OCI-M2 (cell line): ENCODE data around the gene SNX27.

Experiments
- DNase-seq: peaks from one replicate; lab custom pipeline; 2025; ENCODE audit not compliant: unreplicated experiment; lab: John Stamatoyannopoulos, UW

SNX27 gene

DNA sequence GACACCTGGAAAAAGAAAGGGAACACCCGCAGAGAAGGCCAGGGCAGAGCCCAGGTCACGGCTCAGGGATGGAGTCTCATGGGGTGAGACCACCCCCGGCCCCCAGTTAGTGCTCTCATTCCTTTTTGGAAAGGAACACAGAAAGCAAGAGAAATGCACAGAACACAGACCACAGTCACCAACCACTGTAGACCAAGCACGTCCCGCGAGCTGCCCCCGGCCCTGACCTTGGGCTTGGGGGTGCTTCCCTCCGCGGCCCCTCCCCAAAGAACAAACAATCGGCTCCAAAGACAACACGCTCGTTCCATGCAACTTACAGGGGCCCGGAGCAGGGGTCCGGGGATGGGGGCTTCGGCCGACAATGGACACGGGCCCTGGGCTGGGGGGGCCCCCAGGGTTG lies 92.0 kb downstream of the SNX27 start:
- DNase-seq, result no peak

DNA sequence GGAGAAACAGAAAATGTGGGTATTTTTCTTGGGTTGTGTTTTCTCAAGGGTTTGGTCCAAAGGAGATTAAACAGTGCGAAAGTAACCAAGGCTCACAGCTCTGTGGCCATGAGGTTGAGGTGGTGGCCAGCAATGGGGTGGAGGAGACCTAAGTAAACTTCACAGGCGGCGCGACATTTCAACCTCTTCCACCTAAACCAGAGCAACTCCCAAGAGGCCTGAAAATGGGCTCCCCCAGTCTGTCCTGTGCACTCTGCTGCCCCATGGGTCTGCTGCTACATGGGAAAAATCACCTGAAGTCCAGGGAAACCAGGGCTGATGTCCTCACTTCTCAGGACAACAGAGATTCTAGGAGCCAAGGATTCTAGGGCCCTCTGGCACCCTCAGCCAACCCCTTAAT lies 92.4 kb downstream of the SNX27 start:
- no peak for DNase-seq

DNA sequence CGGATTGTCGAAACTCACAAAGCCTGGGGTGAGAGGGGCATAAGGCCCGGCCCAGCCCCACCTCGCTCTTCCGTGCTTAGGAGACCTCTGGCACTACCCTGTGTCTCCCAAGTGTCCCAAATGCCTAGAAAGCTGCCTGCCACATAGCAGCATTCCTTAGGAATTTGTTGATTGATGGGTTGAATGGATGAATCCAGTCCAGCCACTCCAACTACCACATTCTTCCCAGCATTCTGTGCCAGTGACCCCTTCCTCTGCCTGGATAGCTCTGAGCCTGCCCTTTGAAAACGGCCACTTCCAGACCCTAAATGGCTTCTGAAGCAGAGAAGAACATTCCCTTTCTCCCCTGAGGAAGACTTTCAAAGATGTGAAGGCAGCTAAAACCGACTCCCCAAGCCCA lies 93.3 kb downstream of the SNX27 start:
- DNase-seq, result no peak

DNA sequence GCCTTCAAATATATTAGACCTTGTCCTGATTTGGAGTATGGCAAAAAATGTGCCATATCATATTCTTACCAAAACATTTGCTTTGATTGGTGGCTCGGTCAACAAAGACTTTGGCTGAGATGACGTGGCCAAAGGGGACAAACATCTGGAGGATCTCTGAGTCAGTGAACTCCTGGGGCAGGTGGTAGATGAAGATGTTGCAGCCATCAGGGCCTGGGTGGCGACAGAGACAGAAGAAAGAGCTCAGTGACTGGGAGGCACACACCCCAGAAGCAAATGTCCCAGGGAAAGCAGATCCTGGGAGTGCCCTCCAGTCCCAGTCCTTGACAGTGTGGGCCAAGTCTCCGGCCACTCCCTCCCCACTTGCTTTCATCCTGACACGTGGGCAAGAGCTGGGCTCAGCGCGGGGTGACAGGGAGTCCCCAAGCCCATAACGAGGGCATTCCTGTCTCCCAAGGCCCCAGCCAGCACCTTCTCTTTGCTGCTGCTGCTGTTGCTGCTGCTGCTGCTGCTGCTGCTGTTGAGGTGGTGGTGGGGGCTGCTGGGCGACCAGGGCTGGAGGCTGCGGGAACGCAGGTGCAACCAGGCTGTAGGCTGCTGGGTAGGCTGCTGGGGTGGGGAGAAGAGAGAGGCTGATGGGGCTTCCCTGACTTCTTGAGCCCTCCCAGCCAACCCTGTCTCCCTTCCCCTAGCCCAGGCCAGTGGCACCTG lies 94.1 kb downstream of the SNX27 start:
- no peak for DNase-seq

DNA sequence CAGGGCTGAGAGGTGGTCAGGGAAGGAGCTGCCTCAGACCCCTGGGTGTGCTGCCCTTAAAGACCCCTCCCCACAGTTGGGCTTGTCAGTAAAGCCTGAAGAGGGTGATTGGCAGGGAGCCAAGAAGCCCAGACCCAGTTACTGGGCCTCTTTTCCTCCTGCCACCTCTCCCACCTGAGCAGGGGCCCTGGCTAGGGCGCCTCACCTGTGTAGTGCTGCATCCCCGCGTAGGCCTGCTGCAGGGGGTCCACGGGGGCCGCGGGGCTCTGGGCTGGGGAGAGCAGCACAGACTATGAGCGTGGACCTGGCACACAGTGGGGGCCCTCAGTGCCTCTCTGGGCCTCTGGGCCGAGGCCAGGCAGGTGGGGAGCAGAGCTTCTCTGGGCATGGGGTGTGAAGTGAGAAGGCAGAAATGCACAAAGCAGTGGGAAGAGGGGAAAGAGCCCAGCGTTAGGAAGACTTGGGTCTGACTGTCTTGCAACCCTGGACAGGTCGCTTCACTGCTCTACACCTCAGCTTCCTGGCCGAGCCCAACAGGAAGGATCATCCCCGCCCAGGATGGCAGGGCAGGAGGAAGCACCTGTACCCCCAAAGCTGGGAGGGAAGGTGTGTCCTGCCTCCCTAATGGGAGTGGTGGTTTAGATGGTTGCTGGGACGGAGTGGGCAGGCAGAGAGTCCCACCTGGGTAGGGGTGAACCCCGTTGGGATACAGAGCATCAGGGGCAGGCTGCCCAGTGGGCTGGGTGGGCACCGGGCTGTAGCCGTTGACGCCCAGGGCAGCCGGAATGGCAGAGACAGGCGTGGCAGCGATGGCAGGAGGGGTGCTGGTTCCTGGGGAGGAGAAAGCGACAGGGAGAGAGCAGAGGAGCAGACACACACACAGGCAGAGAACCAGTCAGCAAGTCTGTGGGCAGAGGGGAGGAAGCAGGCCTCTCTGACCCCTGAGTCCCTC lies 94.9 kb downstream of the SNX27 start:
- DNase-seq, result no peak

DNA sequence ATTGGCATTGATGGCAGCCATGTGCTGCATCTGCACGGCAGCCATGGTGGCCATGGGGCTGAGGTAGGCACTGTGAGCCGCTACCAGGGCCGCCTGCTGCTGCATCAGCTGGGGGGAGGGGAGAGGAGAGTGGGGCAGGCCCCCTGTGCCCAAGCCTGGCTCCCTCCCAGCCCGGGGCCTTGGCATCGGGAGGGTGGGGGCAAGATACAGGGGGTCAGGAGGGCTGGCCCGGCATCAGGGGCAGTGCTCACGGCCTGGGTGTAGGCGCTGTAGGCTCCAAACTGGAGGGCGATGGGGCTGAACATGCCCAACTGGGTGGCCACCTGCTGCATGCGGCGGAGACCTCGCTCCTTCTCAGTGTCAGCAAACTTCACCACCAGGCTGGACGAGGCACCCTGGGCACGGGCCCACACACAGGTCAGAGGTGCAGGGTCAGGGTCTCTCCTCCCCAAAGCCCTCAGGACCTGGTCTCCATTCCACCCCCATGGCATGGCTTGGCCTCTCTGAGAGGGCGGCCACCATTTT lies 95.8 kb downstream of the SNX27 start:
- DNase-seq, result no peak

DNA sequence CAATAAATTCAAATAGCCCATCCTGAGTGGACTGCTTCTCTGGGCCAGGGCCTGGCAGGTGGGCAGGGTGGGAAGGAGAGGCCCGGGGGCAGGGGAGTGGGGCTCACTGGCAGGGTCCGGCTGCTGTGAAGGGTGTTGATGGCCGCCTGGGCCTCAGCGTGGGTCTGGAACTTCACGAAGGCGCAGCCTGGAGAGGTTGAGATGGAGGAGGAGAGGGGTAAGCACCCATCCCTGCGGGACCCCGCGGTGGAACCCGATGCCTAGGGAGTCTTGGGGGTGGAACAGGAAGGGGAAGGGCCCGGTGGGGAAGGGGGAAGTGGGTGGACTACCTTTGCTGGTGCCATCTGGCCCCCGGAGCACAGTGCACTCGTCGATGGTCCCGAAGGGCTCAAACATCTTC lies 97.0 kb downstream of the SNX27 start:
- no peak for DNase-seq

DNA sequence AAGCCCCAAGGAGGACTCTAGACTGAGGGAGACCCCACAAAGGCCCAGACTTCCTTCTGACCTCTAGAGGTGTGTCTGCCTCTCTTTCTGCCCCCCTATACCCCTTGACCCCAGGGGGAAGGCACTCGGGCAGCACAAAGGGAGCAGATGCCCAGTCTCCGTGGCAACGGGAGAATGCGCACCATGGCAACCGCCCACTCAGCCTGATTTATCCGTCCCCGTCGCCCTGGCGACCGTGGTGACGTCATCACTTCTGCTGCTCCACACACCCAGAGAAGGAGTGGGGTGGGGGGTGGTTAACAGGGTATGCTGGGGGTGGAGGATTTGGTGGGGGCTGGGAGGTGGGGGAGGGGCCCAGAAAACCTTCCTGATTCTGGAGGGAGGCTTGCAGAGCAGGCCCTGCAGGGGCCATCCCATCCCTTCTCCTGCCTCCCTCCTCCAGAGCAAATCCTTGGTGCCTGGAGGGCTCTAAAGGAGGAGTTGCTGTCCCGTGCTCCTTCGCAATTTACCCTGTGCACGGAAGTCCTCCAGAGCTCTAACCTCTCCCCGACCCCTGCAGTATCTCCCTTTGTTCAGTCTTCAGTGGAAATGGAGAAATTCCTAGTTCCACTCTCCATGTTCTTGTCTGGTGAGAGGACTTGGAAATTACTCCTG lies 98.5 kb downstream of the SNX27 start:
- DNase-seq, result no peak

DNA sequence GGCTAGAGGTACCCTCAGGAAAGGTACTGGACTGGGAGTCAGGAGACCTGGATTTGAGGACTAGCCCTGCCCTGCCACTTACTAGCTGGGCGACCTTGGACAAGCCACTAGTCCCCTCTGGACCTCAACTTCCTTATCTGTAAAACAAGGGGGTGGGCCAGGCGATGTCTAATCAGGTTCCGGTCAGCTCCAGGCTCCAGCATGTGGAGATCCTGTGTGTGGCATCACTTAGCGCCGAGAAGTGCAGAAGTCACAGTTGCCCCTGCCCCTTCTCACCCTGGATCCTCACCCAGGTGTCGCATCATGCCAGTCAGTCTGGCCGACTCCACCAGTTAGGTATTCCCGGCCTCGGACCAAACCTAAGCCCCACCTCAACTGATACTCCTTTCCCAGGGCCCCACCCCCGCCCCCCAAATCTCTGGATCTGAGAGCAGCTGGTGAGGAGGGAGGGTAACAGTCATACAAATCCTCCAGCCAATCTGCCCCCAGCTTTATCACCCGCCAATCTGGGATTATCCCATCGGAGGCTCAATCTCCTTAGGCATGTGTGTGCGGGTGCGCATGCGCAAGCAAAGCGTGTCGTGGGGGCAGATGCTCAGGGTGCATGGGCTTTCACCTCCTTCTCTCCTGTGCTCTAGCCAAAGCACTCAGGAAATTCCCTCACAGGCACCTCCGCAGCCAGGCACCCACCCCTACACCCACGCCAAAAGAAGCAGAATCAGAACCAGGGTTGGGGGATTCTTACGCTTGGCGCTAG lies 99.4 kb downstream of the SNX27 start:
- DNase-seq, result no peak

DNA sequence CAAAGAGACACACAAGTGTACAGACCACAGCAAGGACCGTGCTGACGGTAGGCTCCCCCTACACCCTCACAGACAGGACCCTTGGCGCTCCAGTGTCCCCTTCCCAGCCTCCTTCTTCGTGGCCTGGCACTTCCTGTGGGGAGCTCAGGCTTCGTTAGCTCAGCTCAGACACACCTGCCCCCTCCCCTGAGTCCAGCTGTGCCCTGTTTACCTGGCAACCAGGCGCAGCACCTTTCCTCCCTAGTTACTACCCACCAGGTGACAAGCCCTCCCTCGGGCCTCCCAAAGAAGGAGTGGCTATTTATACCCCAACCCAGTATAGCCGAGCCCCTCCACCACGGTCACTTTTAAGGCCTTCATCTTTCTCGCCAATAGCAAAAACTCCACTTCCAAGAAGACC lies 100.1 kb downstream of the SNX27 start:
- no peak for DNase-seq

DNA sequence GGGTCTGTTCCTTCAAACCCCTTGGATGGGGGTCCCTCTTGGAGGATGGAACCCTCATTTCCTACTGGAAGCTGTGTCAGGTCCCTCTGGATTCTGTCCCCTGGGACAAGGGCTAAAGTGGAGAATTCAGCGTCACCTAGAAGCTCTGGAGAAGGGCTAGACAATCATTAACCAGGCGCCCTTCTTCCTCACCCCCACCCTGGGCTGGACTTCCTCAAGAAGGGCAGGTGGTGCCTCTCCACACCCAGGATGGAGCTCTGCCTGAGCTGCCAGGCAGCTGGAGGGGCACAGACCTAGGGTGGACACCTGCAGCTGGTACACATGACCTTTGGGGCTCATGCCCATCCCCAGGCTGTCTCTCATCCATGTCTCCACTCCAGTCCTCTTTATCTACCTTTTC lies 101.2 kb downstream of the SNX27 start:
- no peak for DNase-seq

DNA sequence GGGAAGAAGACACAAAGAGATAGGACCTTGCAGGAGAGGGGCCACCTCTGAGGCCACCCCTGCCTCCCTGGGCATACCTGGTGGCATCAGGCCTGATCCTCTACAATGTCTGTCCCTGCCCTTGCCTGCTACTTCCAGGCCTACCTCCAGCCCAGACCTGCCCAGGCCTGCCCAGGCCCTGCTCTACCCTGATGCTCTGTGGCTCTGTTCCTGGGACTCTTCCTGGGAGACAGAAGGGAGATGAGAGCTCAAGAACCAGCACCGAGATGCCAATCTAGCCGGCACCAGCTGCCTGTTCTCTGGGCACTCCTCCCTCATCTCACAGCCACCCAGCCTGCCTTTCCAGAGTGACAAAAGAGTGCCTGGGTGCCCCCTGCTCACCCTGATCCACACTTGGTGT lies 102.0 kb downstream of the SNX27 start:
- DNase-seq, result no peak

DNA sequence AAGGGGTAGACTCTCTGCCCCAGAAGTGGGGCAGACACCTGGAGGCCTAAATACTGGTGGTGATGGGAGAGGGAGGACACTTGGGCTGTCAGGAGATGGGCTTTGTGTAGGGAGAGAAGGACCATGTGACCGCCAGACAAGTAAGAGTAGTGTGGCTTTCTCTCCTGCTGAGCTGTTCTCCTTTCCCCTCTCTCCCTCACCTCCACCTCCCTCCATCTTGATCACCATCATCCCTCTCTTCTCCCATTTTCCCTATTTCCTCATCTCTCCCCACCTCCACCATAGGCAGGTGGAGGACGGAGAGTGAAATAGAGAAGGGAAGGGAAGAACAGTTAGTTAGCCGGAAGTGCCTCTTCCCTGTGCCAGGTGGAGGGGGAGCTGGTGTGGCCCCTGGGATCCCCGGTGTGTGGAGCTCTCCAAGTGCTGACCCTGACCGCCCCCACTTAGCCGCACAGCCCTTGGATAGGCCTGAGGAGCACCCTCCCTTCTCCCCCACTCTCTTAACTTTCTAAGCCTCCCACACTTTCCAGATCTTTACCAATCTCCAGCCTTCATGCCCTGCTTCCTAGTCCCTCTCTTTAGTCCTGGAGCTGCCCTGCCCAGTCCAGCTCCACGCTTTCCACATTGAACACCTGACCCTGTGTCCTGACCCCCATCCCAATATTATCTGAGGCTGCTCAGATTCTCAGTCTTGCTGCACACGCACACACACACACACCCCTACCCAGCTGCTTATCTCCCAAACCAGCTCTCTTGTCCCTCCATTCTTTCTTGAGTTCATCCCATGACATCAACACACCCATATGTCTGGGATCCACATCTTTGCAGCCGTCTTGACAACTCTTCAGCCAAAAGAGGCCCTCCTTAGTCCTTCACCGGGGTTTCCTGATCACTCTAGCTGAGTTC lies 103.2 kb downstream of the SNX27 start:
- no peak for DNase-seq

DNA sequence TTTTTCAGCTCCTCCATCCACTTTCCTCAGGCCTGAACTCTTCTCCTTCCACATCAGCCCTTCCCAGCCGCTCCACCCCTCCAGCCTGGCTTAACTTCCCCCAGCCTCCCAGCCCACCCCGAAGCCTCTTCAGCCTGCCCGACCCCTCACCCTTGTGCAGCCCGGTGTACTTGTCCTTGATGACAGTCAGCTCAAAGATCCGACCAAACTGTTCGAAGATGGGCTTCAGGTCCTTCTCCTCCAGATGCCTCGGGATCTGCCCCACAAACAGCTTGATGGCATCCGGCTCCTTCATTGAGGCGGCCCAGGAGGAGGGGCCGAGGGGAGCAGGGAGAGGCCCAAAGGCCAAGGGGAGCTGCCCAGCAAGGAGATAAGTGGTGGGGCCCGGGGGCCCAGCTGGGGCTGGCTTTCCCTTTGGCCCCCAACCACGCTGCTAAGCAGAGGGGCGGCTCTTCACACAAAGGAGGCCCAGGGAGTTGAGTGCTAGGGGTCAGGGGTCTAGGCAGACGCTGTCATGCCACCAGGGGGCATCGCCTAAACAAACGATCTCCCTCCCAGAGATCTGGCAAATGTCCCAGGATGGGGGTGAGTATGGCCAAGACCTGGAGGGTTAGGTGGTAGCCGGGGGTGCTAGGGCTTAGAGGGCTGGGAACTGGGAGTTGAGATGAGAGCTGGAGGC lies 104.0 kb downstream of the SNX27 start:
- DNase-seq, result no peak

DNA sequence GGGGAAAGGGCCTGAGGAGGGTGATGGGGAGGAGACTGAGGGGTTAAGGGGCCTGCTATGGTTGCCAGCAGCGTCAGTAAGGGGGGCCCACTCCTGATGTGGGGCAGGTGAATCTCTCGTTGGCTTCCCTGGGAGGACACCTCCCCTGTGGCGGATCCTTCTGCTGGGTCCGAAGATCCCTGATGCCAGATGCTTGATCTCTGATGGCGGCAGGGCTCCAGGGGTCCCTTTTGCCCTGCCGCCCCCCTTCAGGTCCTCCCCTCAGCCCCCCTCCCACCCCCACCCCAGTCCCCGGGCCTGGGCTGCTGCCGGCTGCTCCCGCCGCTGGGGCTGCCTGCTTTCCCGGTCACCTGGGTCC lies 104.5 kb downstream of the SNX27 start:
- no peak for DNase-seq

DNA sequence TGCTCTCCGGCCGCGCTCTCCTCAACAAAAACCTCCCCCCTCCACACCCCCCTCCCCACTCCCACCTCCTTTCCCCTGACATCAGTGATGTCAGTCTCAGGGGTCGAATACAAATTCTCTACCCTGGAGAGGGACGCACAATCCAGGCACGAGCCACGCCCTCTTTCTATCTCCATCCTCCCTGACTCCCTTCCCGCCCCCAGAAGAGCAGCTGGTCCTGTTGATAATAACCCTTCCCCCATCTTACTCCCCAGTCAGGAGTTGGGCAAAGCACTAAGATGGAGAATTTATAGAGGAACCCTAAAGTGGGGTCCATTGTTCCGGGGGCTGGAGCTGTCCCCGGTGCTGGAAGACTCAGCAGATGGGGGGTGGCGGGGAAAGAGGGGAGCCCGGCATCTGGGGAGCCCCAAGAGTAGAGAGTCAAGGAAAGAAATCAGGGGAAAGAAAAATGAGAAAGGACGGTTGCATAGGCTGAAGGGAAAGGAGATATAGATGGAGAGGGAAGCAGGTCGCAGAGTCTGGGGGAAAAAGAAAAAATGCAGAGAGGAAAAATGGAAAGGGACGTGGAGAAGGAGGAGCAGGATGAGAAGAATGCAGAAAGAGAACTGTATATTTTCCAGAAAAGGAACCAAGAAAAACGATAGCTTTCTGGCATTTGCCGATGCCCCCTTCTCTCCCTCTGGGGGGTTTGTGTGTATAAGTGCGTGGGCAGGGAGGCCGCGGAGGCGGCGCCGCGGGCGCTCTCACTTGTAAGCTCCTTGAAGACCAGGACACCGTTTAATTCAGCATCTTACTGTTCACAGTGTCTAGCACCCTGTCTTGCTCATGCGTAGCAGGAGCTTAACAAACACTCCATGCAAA lies 105.2 kb downstream of the SNX27 start, which contains the start of gene CELF3:
CELF3 (minus strand) TSS at position 33 of the 861 bp plus-strand sequence. CDS start 783 bp downstream, outside the sequence.
- DNase-seq, result no peak

DNA sequence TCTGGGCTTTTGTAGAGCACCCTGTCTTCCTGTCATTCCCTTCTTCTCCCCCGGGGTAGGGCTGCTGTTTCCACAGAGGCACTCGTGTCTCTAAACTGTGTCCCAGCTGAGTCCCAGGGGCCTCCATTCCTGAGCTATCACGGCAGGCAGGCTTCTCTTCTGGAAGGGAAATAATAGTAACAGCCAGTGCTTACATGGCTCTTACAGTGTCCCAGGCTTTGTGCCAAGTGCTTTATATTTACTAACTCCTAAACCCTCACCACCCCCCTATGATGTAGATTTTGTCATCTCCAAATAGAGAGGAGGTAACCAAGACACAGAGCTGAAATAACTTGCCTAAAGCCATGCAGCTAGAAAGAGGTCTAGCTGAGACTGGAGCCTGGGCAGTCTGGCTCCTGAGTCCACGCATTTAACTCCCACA lies 106.2 kb downstream of the SNX27 start:
- DNase-seq, result no peak

DNA sequence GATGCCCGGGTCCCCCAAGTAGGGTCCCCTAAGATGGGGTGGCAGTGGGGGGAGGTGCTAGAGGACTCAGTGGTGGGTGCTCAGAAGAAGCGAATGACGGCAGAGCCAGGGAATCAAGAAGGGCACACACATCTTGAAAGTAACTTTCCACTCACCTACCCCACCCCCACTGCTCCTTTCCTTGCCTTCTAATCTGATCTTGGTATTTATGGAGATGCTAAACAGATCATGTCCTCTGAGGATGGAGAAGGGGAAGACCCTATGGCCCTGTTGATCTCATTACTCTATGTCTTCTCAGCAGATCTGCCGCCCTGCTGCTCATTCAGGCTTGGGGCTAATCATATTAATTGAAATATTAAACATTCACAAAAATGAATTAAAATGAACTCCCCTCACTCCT lies 106.8 kb downstream of the SNX27 start:
- DNase-seq, result no peak
